IMR-90 (cell line): Measurements from ENCODE around the gene NADK.

Experiments
- CTCF ChIP-seq: conservative IDR thresholded peaks from 2 replicates; pipeline ENCODE4 v1.5.1; 2012; ENCODE audit warnings: mild to moderate bottlenecking, low read depth, low read length, improper control_type of control experiment
- MAZ ChIP-seq: IDR thresholded peaks from 2 replicates; pipeline ENCODE4 v1.6.1; 2012; ENCODE audit warnings: low read depth, mild to moderate bottlenecking, low read length, improper control_type of control experiment, moderate library complexity, borderline replicate concordance
- NFE2L2 ChIP-seq: fragments of 150-350 bp; IDR thresholded peaks from 2 replicates; pipeline ENCODE4 v1.6.1; 2016; ENCODE audit warnings: low read depth, mild to moderate bottlenecking, low read length
- POLR2A ChIP-seq: IDR thresholded peaks from 2 replicates; pipeline ENCODE4 v1.6.1; 2012; ENCODE audit warnings: mild to moderate bottlenecking, low read depth, low read length
- RAD21 ChIP-seq: IDR thresholded peaks from 2 replicates; pipeline ENCODE4 v1.6.1; 2012; ENCODE audit warnings: low read length, improper control_type of control experiment
- RFX5 ChIP-seq: IDR thresholded peaks from 2 replicates; pipeline ENCODE4 v1.8.0; 2012; ENCODE audit warnings: low read depth, mild to moderate bottlenecking, low read length, moderate library complexity
- SMC3 ChIP-seq: fragments of 150-350 bp; IDR thresholded peaks from 2 replicates; pipeline ENCODE4 v1.6.1; 2016; ENCODE audit warnings: low read depth, mild to moderate bottlenecking, antibody characterized with exemption, low read length, moderate library complexity
- USF2 ChIP-seq: fragments of 150-350 bp; IDR thresholded peaks from 2 replicates; pipeline ENCODE4 v1.6.1; 2017; ENCODE audit warnings: mild to moderate bottlenecking, antibody characterized with exemption, low read length, low read depth

- TF ChIP-seq POLR2A (no peak), CTCF (no peak), SMC3 (no peak), RFX5 (no peak), MAZ (no peak), USF2 (no peak), RAD21 (no peak), NFE2L2 (no peak)
Observed at GRCh38 chr1:1788136-1788535, 9.9 kb upstream of the NADK start.
